ENCODE data around the gene LOXL1. TPM values are rescaled to one million over a fixed set of nuclear protein-coding genes. Genes with fewer than 3 reads are reported as not detected.

Gene LOXL1
- total RNA-seq, 1 donor from 2014 or later = 280 TPM

- Histone ChIP-seq H3K79me2 (ENCODE audit: insufficient read depth, low read length) (no peaks in the 10 kb centered on the region), H3K9me3 (ENCODE audit: insufficient read depth, low read depth, low read length) (no peaks in the 10 kb centered on the region), H3K4me1 (ENCODE audit: insufficient read depth, low read length) (no peaks in the 10 kb centered on the region), H3K4me2 (ENCODE audit: low read length) (no peak overlapping the region), H3K27me3 (ENCODE audit: insufficient read depth, low read length) (no peaks in the 10 kb centered on the region), H3K9ac (ENCODE audit: low read length) (no peak overlapping the region), H3K36me3 (ENCODE audit: insufficient read depth, low read length) (no peaks in the 10 kb centered on the region), H4K20me1 (ENCODE audit: insufficient read depth, low read length) (no peaks in the 10 kb centered on the region), H2AFZ (ENCODE audit: low read depth, low read length) (no peak overlapping the region), H3K27ac (ENCODE audit: low read depth, low read length) (no peak overlapping the region), H3K4me3 (ENCODE audit: insufficient read depth, low read depth, low read length) (no peak overlapping the region)
- Mint-ChIP-seq H3K27me3 (ENCODE audit: low read depth, unreplicated experiment) (peaks cover 5% of the 10 kb centered on the region), H3K4me1 (ENCODE audit: low read depth, unreplicated experiment) (peaks cover 3% of the 10 kb centered on the region), H3K9me3 (ENCODE audit: unreplicated experiment) (peaks cover 3% of the 10 kb centered on the region), H3K27ac (ENCODE audit: unreplicated experiment) (no peak overlapping the region), H3K36me3 (ENCODE audit: low read depth, unreplicated experiment) (peaks cover 33% of the 10 kb centered on the region), H3K4me3 (ENCODE audit: unreplicated experiment) (no peak overlapping the region)
- TF ChIP-seq CTCF (IDR thresholded peaks at IDR 0.05; ENCODE audit: insufficient read depth, low read depth, low read length) (no peak), EZH2 (IDR thresholded peaks at IDR 0.05; ENCODE audit: insufficient read depth, low read length) (no peak)
- DNase-seq (ENCODE audit: low read depth) (no peak), FAIRE-seq (no peak)
Measured at GRCh38 chr15:73915082-73915481, 11.2 kb upstream of the LOXL1 start.

- Histone ChIP-seq H3K9ac (ENCODE audit: low read length) (no peak overlapping the region), H3K36me3 (ENCODE audit: insufficient read depth, low read length) (no peaks in the 10 kb centered on the region), H3K4me3 (ENCODE audit: insufficient read depth, low read depth, low read length) (no peak overlapping the region), H3K4me1 (ENCODE audit: insufficient read depth, low read length) (peaks cover 28% of the 10 kb centered on the region), H3K9me3 (ENCODE audit: insufficient read depth, low read depth, low read length) (no peaks in the 10 kb centered on the region), H4K20me1 (ENCODE audit: insufficient read depth, low read length) (no peaks in the 10 kb centered on the region), H3K27me3 (ENCODE audit: insufficient read depth, low read length) (no peaks in the 10 kb centered on the region), H3K4me2 (ENCODE audit: low read length) (no peak overlapping the region), H3K27ac (ENCODE audit: low read depth, low read length) (no peak overlapping the region), H3K79me2 (ENCODE audit: insufficient read depth, low read length) (peaks cover 31% of the 10 kb centered on the region), H2AFZ (ENCODE audit: low read depth, low read length) (no peak overlapping the region)
- Mint-ChIP-seq H3K9me3 (ENCODE audit: unreplicated experiment) (peaks cover 3% of the 10 kb centered on the region), H3K27ac (ENCODE audit: unreplicated experiment) (no peak overlapping the region), H3K4me3 (ENCODE audit: unreplicated experiment) (no peak overlapping the region), H3K4me1 (ENCODE audit: low read depth, unreplicated experiment) (peaks cover 28% of the 10 kb centered on the region), H3K27me3 (ENCODE audit: low read depth, unreplicated experiment) (no peaks in the 10 kb centered on the region), H3K36me3 (ENCODE audit: low read depth, unreplicated experiment) (peaks cover 28% of the 10 kb centered on the region)
- no peak for FAIRE-seq
- no peak for DNase-seq (ENCODE audit: low read depth)
- no peak for TF ChIP-seq EZH2 (IDR thresholded peaks at IDR 0.05; ENCODE audit: insufficient read depth, low read length)
- TF ChIP-seq CTCF (IDR thresholded peaks at IDR 0.05; ENCODE audit: insufficient read depth, low read depth, low read length) = no peak
Measured at GRCh38 chr15:73918784-73919183, 7.5 kb upstream of the LOXL1 start.

GRCh38 chr15:73919706-73920105 is 6.6 kb upstream of the LOXL1 start:
- TF ChIP-seq EZH2 (IDR thresholded peaks at IDR 0.05; ENCODE audit: insufficient read depth, low read length) (no peak), CTCF (IDR thresholded peaks at IDR 0.05; ENCODE audit: insufficient read depth, low read depth, low read length) (no peak)
- H3K9ac ChIP-seq (ENCODE audit: low read length) = no peak overlapping the region
- Mint-ChIP-seq H3K27ac (ENCODE audit: unreplicated experiment) (no peak overlapping the region), H3K36me3 (ENCODE audit: low read depth, unreplicated experiment) (peaks cover 28% of the 10 kb centered on the region), H3K4me1 (ENCODE audit: low read depth, unreplicated experiment) (peaks cover 36% of the 10 kb centered on the region), H3K27me3 (ENCODE audit: low read depth, unreplicated experiment) (no peaks in the 10 kb centered on the region), H3K9me3 (ENCODE audit: unreplicated experiment) (peaks cover 3% of the 10 kb centered on the region), H3K4me3 (ENCODE audit: unreplicated experiment) (no peak overlapping the region)
- H3K79me2 ChIP-seq (ENCODE audit: insufficient read depth, low read length) = peaks cover 32% of the 10 kb centered on the region
- H3K4me2 ChIP-seq (ENCODE audit: low read length) = no peak overlapping the region
- no peaks in the 10 kb centered on the region for H3K36me3 ChIP-seq (ENCODE audit: insufficient read depth, low read length)
- H3K9me3 ChIP-seq (ENCODE audit: insufficient read depth, low read depth, low read length) = no peaks in the 10 kb centered on the region
- H4K20me1 ChIP-seq (ENCODE audit: insufficient read depth, low read length) = no peaks in the 10 kb centered on the region
- peaks cover 37% of the 10 kb centered on the region for H3K4me1 ChIP-seq (ENCODE audit: insufficient read depth, low read length)
- no peak overlapping the region for H3K27ac ChIP-seq (ENCODE audit: low read depth, low read length)
- FAIRE-seq (no peak), DNase-seq (ENCODE audit: low read depth) (no peak)
- H2AFZ ChIP-seq (ENCODE audit: low read depth, low read length) = no peak overlapping the region
- no peaks in the 10 kb centered on the region for H3K27me3 ChIP-seq (ENCODE audit: insufficient read depth, low read length)
- H3K4me3 ChIP-seq (ENCODE audit: insufficient read depth, low read depth, low read length) = no peak overlapping the region

Measured in astrocyte (in vitro differentiated cells and primary cell).